ENCODE data around the gene RNF44.

RNF44 gene

DNA sequence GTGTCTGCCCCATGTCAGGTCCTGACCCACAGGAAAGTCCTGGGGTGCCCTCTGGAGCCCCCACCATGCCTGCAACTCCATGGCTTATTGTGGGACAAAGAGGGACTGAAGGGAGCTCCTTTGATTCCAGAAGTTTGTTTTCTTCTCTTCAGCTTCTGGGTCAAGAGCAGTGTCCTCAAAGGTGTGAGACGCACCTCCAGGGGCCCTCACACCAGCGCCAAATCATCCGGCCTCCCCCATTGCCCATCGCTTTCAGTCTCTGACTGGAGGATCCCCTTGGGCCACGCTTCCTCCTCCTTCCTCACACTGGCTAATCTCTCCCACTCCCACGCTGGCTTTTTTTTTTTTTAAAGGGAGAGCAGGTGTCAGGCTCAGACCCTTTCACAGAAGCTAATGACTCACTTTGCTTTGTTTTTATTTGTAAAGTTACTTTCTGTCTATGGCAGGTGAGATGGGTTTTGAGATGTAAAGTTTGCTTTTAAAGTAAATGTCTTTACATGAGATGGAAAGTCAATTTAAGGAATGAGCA, 28.6 kb upstream of the RNF44 start:
- TF ChIP-seq, protein P1, sequence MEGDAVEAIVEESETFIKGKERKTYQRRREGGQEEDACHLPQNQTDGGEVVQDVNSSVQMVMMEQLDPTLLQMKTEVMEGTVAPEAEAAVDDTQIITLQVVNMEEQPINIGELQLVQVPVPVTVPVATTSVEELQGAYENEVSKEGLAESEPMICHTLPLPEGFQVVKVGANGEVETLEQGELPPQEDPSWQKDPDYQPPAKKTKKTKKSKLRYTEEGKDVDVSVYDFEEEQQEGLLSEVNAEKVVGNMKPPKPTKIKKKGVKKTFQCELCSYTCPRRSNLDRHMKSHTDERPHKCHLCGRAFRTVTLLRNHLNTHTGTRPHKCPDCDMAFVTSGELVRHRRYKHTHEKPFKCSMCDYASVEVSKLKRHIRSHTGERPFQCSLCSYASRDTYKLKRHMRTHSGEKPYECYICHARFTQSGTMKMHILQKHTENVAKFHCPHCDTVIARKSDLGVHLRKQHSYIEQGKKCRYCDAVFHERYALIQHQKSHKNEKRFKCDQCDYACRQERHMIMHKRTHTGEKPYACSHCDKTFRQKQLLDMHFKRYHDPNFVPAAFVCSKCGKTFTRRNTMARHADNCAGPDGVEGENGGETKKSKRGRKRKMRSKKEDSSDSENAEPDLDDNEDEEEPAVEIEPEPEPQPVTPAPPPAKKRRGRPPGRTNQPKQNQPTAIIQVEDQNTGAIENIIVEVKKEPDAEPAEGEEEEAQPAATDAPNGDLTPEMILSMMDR (IDR thresholded peaks at IDR 0.05; ENCODE audit: control extremely low read depth, extremely low read depth, low read depth, missing control alignments), result no peak
- no peak for DNase-seq (ENCODE audit: extremely low spot score)
- POLR2A ChIA-PET, result no interaction called here
- CTCF ChIA-PET, result interaction anchor here (2.1 kb wide), 1 partner anchor 8 kb away, joined by 8 read pairs; no protein-coding TSS in a partner anchor

DNA sequence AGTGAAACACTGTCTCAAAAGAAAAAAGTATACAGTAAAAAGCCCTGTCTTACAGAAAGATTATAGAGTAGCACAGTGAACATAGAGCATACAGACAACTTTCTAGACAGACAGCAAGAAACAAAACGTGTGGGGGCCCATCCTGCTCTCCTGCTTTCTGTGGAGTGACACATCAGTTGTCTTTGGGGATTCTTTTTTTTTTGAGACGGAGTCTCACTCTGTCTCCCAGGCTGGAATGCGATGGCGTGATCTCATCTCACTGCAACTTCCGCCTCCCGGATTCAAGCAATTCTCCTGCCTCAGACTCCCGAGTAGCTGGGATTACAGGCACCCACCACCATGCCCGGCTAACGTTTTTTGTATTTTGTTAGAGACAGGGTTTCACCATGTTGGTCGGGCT, 26.8 kb upstream of the RNF44 start:
- CTCF ChIA-PET, result interaction anchor here (2.1 kb wide), 1 partner anchor 10 kb away, joined by 8 read pairs; no protein-coding TSS in a partner anchor
- TF ChIP-seq, protein P1 (IDR thresholded peaks at IDR 0.05; ENCODE audit: control extremely low read depth, extremely low read depth, low read depth, missing control alignments), result no peak
- POLR2A ChIA-PET, result no interaction called here
- no peak for DNase-seq (ENCODE audit: extremely low spot score)

DNA sequence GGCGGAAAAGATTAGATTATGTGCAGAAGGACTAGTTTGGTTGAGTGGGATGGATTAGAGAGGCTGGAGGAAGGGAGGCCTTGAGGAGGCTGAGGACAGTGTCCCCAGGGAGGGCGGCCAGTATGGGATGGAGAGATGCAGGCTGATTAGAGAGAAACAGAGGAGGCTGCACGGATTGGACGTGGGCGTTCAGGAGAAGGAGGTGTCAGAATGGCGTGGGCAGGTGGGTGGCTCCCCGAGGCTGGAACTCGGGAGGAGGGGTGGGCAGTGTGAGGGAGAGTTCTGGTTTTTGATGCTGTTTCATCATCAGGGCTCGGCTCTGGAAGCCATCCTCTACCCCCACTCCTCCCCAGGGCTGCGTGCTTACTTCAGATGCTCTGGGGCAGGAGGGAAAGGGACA, 25.0 kb upstream of the RNF44 start:
- DNase-seq (ENCODE audit: extremely low spot score), result no peak
- TF ChIP-seq, protein P1 (IDR thresholded peaks at IDR 0.05; ENCODE audit: control extremely low read depth, extremely low read depth, low read depth, missing control alignments), result no peak
- ChIA-PET POLR2A (no interaction called here), CTCF (no interaction called here)

DNA sequence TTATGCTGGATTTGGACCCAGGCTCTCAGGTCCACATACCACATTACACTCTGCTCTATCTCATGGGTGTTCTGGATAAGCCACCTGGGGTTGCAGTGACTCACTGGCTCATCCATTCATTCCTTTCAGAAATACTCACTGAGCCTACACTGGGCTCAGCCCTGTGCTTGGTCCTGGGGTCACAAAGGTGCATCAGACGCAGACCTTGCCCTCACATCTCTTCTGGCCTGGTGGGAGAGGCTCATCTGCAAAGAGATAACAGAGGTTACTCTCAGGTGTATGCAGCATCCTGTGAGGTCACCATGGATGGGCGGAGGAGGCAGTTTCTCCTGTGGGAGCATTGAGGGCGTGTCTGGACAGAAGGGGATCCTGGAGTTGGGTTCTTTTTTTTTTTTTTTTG, 24.1 kb upstream of the RNF44 start:
- POLR2A ChIA-PET, result no interaction called here

DNA sequence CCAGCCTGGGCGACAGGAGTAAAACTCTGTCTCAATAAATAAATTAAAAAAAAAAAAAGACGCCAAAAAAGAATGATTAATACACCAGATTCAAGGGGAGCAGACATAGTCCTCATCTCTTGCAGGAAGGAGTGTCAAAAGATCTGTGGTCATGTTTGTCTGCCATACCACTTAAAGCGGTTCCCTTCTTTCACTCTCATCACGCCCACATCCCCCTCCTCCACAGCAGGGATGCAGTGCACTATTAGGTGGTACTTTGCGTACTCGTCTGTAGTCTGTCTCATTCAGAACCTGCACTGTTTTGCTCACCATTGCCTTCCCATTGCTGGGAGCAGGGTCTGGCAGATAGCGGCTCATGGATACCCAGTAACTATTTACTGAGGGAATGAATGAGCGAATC, 23.2 kb upstream of the RNF44 start:
- DNase-seq (ENCODE audit: extremely low spot score), result no peak
- CTCF ChIA-PET, result interaction anchor here (0.7 kb wide), 1 partner anchor 13 kb away, joined by 3 read pairs; no protein-coding TSS in a partner anchor
- TF ChIP-seq, protein P1 (IDR thresholded peaks at IDR 0.05; ENCODE audit: control extremely low read depth, extremely low read depth, low read depth, missing control alignments), result no peak
- POLR2A ChIA-PET, result no interaction called here

More for the DNA sequence above, 24.1 kb upstream of the RNF44 start:
- CTCF ChIA-PET, result no interaction called here
- no peak for DNase-seq (ENCODE audit: extremely low spot score)
- TF ChIP-seq, protein P1 (IDR thresholded peaks at IDR 0.05; ENCODE audit: control extremely low read depth, extremely low read depth, low read depth, missing control alignments), result no peak

DNA sequence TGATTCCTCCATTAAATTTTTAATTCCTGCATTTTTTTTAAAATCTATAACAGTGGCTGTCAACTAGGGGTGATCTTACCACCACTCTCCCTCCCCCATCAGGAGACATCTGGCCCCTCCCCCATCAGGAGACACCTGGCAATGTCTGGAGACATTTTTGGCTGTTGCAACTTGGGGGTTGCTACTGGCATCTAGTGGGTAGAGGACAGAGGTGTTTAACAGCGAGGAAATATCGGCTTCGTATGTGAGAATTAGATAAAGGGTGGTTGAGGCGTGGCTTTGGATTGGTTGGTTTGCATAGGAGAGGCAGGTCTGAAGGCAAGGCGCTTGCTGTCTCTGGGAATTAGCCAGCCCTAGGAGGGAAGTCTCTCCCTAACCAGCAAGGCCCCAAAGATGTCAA, 22.5 kb upstream of the RNF44 start:
- TF ChIP-seq, protein P1 (IDR thresholded peaks at IDR 0.05; ENCODE audit: control extremely low read depth, extremely low read depth, low read depth, missing control alignments), result no peak
- ChIA-PET CTCF (interaction anchor here (1.0 to 1.3 kb wide), 2 partner anchors 10 to 14 kb away, joined by 4 to 6 read pairs; no protein-coding TSS in a partner anchor), POLR2A (no interaction called here)
- no peak for DNase-seq (ENCODE audit: extremely low spot score)
